HepG2 (cell line): ENCODE results near the gene C20orf144. TPM values are rescaled to one million over a fixed set of nuclear protein-coding genes. Genes with fewer than 3 reads are reported as not detected.
A peak's percentile ranks its signal among the peaks of the same experiment; 100 is the strongest.

ENCODE experiments used
- CHCHD3 ChIP-seq: sonication (generic); formaldehyde crosslinking; IDR thresholded peaks from 2 replicates; pipeline ENCODE4 v1.8.0; 2022; ENCODE audit warnings: mild to moderate bottlenecking, missing genetic modification reagents, moderate library complexity
- DNMT3B ChIP-seq: conservative IDR thresholded peaks from 2 replicates; pipeline ENCODE4 v1.6.1; 2016; ENCODE audit warnings: missing biosample characterization, control low read depth
- ETS1 ChIP-seq: sonication (generic); formaldehyde crosslinking; IDR thresholded peaks from 2 replicates; pipeline ENCODE4 v1.4.0; 2020; ENCODE audit warnings: missing genetic modification reagents
- ETV6 ChIP-seq: sonication (generic); formaldehyde crosslinking; conservative IDR thresholded peaks from 2 replicates; pipeline ENCODE4 v1.4.0; 2020; ENCODE audit warnings: missing genetic modification reagents
- GTF2F1 ChIP-seq: fragments of 150-350 bp; IDR thresholded peaks from 2 replicates; pipeline ENCODE4 v1.6.1; 2014; ENCODE audit warnings: low read length
- HES4 ChIP-seq: sonication (generic); formaldehyde crosslinking; IDR thresholded peaks from 2 replicates; pipeline ENCODE4 v1.9.0; 2021; ENCODE audit warnings: mild to moderate bottlenecking, missing genetic modification reagents, borderline replicate concordance
- HOXA9 ChIP-seq: sonication (generic); formaldehyde crosslinking; IDR thresholded peaks from 2 replicates; pipeline ENCODE4 v1.8.1; 2022; ENCODE audit warnings: missing genetic modification reagents, mild to moderate bottlenecking, moderate library complexity, borderline replicate concordance
- KAT7 ChIP-seq: IDR thresholded peaks from 2 replicates; pipeline ENCODE4 v1.6.1; 2018; ENCODE audit warnings: borderline replicate concordance, missing compliant biosample characterization
- KDM5A ChIP-seq: fragments of 200-600 bp; sonication (generic); IDR thresholded peaks from 2 replicates; pipeline ENCODE4 v1.7.0; 2018; ENCODE audit warnings: antibody characterized with exemption, mild to moderate bottlenecking, low read length, borderline replicate concordance
- KLF12 ChIP-seq: sonication (generic); formaldehyde crosslinking; IDR thresholded peaks from 2 replicates; pipeline ENCODE4 v1.4.0; 2020; ENCODE audit warnings: missing genetic modification reagents, borderline replicate concordance
- KLF9 ChIP-seq: IDR thresholded peaks from 2 replicates; pipeline ENCODE4 v1.6.1; 2016; ENCODE audit warnings: low read depth
- MIER2 ChIP-seq: IDR thresholded peaks from 2 replicates; pipeline ENCODE4 v1.6.1; 2016; ENCODE audit warnings: missing biosample characterization, missing genetic modification reagents
- NFKB2 ChIP-seq: sonication (generic); formaldehyde crosslinking; IDR thresholded peaks from 2 replicates; pipeline ENCODE4 v1.4.0; 2020; ENCODE audit warnings: missing genetic modification reagents, borderline replicate concordance
- SP2 ChIP-seq: sonication (generic); formaldehyde crosslinking; IDR thresholded peaks from 2 replicates; pipeline ENCODE4 v1.5.1; 2020; ENCODE audit warnings: mild to moderate bottlenecking, missing genetic modification reagents
- SRSF4 ChIP-seq: fragments of 200-400 bp; formaldehyde crosslinking; IDR thresholded peaks from one replicate; pipeline ENCODE4 v1.6.1; 2018; ENCODE audit warnings: mild to moderate bottlenecking, low read depth, low read length, moderate library complexity; ENCODE audit not compliant: poor library complexity, severe bottlenecking
- THAP8 ChIP-seq: sonication (generic); formaldehyde crosslinking; IDR thresholded peaks from 2 replicates; pipeline ENCODE4 v1.5.1; 2020; ENCODE audit warnings: missing genetic modification reagents, mild to moderate bottlenecking, borderline replicate concordance
- ZHX2 ChIP-seq, 2 experiments: sonication (generic) in 1 of 2; formaldehyde crosslinking in 1 of 2; IDR thresholded peaks; 2 replicates each; pipeline versions ENCODE4 v1.6.1 to v1.9.0; 2014 to 2022; ENCODE audit warnings: antibody characterized with exemption in 1 of 2, borderline replicate concordance in 1 of 2, inconsistent platforms in 1 of 2, low read depth in 1 of 2, missing genetic modification reagents in 1 of 2
- ZNF282 ChIP-seq: fragments of 450-650 bp; IDR thresholded peaks from 2 replicates; pipeline ENCODE4 v1.6.1; 2018; ENCODE audit not compliant: partially characterized antibody
- ZNF335 ChIP-seq: sonication (generic); formaldehyde crosslinking; IDR thresholded peaks from 2 replicates; pipeline ENCODE4 v1.4.0; 2020; ENCODE audit warnings: missing genetic modification reagents
- ZNF740 ChIP-seq: sonication (generic); formaldehyde crosslinking; IDR thresholded peaks from 2 replicates; pipeline ENCODE4 v1.4.0; 2020; ENCODE audit warnings: missing genetic modification reagents
- ZNF766 ChIP-seq: sonication (generic); formaldehyde crosslinking; IDR thresholded peaks from 2 replicates; pipeline ENCODE4 v1.5.0; 2020; ENCODE audit warnings: missing genetic modification reagents, borderline replicate concordance
- ZSCAN25 ChIP-seq: sonication (generic); formaldehyde crosslinking; IDR thresholded peaks from 2 replicates; pipeline ENCODE4 v1.8.0; 2022; ENCODE audit warnings: mild to moderate bottlenecking, missing genetic modification reagents
- polyA plus RNA-seq, 8 experiments: library from polyadenylated mRNA; depleted of rRNA in 3 of 8; stranded (reverse) in 7 of 8; unstranded in 1 of 8; fragments of >200 nt; fragmentation: Illumina TruSeq in 4 of 8; extraction: Trizol in 4 of 8; gene quantifications; 2 replicates each; pipeline versions ENCODE4 v1.2.1 to v1.2.3, GENCODE V29; 2011 to 2016; ENCODE audit warnings: low read depth in 4 of 8, missing spikeins in 1 of 8, mixed read lengths in 1 of 8; ENCODE audit not compliant: insufficient read depth in 1 of 8
- total RNA-seq, 5 experiments: library from RNA; depleted of rRNA; stranded (reverse); fragments of >200 nt; fragmentation: Illumina TruSeq; extraction: Trizol; gene quantifications; 2 replicates each; pipeline ENCODE4 v1.2.3, GENCODE V29; 2016; ENCODE audit warnings: low read depth in 1 of 5

The C20orf144 gene
- total and polyA plus RNA-seq, 2 of the 13 experiments (the other 11 are each of a cell fraction or from before 2014, with no cell fraction given), result 0.09 to 0.16 TPM

DNA sequence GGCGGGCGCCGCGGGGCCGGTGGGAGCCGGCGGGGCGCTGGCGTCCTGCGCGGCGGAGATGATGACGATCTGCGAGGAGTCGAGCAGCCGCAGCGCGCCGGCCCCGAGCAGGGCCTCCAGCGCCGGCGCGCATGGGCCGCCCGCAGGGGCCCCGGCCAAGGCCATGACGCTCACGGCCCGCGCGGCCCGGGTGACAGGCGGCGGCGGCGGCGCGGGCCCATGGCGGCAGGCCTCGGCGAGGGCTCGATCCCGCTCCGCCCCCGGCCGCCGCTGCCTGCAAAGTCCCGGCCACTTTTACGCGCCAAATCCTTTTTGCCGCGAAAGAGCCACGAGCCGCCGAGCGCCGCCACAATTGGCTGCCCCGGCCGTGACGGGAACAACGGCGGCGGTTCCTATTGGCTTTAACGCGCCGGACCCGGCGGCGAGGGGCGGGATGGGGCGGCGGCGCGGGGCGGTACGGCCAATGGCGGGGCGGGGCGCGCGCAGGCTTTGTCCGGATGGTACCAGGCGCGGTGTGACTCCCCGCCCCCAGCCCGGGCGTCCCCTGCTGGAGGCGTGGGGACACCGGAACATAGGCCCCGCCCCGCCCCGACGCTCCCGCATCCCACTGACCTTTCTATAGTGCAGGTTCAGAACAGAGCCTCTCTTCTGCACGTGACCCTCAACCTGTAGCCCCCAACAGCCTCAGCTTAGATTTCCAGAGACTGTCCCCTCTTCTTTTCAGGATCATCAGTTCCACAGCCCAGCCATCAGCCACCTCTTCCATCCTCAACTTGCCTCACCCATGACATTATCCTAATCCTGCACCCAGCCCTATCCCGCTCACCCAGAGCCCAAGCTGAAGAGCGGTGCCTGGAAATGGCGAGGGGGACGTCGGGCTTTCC, 24.2 kb downstream of the C20orf144 start, which contains the start of gene E2F1 (continued):
- no peak for TF ChIP-seq ZNF335
- TF ChIP-seq KLF9 (CRISPR knock-in tag), result peak; percentile 89; the same call in 1 of the 2 replicates
- peak; percentile 83 for TF ChIP-seq ZNF766
- no peak for TF ChIP-seq DNMT3B (CRISPR knock-in tag)
- peak; percentile 87 for TF ChIP-seq ETV6
- TF ChIP-seq HOXA9 (CRISPR knock-in tag), result peak; percentile 98
- TF ChIP-seq THAP8 (CRISPR knock-in tag), result no peak
- no peak for TF ChIP-seq ZSCAN25 (CRISPR knock-in tag)
- TF ChIP-seq ZHX2 (IDR thresholded peaks at IDR 0.05; ENCODE audit: low read depth), result peak; percentile 26; the same call in 1 of the 2 replicates
- peak; percentile 93 for TF ChIP-seq ZHX2 (CRISPR knock-in tag; IDR thresholded peaks at IDR 0.05; ENCODE audit: borderline replicate concordance)
- TF ChIP-seq KDM5A, result no peak
- TF ChIP-seq SRSF4, result no peak
- TF ChIP-seq MIER2 (CRISPR knock-in tag), result no peak
- peak; percentile 94 for TF ChIP-seq SP2
- no peak for TF ChIP-seq ZNF282
- TF ChIP-seq NFKB2 (CRISPR knock-in tag), result peak; percentile 86
- no peak for TF ChIP-seq ETS1 (CRISPR knock-in tag)
- TF ChIP-seq ZNF740 (CRISPR knock-in tag), result no peak
- TF ChIP-seq GTF2F1, result no peak
- no peak for TF ChIP-seq HES4 (CRISPR knock-in tag)
- TF ChIP-seq CHCHD3, result peak; percentile 40; the same call in 1 of the 2 replicates
- peak; percentile 87 for TF ChIP-seq KLF12 (CRISPR knock-in tag)
- TF ChIP-seq KAT7 (CRISPR knock-in tag), result no peak
